Measurements from ENCODE around the gene GDF10.

DNA sequence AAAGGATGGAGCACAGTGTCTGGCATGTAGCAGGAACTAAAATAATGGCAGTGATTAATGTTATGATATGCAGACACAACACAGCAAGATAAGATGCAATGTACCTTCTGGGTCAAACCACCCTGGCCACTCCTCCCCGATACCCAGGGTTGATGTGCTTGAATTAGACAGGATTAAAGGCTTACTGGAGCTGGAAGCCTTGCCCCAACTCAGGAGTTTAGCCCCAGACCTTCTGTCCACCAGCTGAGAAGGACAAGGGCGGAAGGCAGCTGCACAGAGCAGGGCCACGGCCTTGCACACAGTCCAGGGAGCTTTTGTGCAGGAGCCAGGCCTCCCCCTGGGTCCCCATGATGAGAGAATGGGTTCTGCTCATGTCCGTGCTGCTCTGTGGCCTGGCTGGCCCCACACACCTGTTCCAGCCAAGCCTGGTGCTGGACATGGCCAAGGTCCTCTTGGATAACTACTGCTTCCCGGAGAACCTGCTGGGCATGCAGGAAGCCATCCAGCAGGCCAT, 48.2 kb downstream of the GDF10 start, which contains the start of gene RBP3:
- TF ChIP-seq EP300 (IDR thresholded peaks at IDR 0.05; ENCODE audit: borderline replicate concordance in 1 of 2, low read depth in 1 of 2, low read length in 1 of 2), result peak in 1 of 2 experiments; percentile 59; a peak in 1 of 4 replicates
- TF ChIP-seq, protein P1, sequence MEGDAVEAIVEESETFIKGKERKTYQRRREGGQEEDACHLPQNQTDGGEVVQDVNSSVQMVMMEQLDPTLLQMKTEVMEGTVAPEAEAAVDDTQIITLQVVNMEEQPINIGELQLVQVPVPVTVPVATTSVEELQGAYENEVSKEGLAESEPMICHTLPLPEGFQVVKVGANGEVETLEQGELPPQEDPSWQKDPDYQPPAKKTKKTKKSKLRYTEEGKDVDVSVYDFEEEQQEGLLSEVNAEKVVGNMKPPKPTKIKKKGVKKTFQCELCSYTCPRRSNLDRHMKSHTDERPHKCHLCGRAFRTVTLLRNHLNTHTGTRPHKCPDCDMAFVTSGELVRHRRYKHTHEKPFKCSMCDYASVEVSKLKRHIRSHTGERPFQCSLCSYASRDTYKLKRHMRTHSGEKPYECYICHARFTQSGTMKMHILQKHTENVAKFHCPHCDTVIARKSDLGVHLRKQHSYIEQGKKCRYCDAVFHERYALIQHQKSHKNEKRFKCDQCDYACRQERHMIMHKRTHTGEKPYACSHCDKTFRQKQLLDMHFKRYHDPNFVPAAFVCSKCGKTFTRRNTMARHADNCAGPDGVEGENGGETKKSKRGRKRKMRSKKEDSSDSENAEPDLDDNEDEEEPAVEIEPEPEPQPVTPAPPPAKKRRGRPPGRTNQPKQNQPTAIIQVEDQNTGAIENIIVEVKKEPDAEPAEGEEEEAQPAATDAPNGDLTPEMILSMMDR (IDR thresholded peaks at IDR 0.05), result no peak
- TF ChIP-seq EZH2phosphoT487 (IDR thresholded peaks at IDR 0.05; ENCODE audit: borderline replicate concordance, low read depth), result no peak
